ENCODE data around the gene SLC16A6. TPM values are rescaled to one million over a fixed set of nuclear protein-coding genes. Genes with fewer than 3 reads are reported as not detected.

SLC16A6 gene
- total and polyA plus RNA-seq, 2 of the 4 experiments (the other 2 are of a cell fraction) = 0.22 to 0.54 TPM

DNA sequence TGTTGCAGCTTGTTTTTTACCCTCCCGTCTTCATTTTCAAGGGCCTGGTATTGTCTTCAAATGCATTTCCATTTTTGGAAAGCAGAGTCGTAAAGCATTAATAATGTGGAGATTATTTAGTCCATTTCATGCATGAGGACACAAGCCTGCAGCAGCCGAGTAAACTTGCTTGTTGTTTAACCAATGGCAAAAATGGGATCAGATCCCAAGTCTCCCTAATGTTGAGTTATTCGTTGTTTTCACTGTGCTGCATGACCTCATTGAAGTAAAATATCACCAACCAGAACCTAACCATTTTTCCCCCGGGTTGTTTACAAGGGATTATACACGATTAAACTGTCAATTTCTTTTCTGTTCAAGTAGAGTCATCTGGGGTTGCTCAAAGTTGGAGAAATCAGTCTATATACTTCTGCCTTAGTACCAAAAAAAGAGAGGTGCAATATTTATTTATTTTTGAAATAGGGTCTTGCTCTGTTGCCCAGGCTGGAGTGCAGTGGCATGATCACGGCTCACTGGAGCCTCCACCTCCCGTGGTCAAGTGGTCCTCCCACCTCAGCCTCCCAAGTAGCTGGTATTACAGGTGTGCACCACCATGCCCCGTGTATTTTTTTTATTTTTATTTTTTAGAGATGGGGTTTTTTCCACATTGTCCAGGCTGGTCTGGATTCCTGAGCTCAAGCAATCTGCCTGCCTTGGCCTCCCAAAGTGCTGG is 30.7 kb downstream of the SLC16A6 start:
- BruUV-seq (replicated peaks) = no TSS peak
- peaks cover 6% of the 10 kb centered on the region for H3K36me3 ChIP-seq (ENCODE audit: control insufficient read depth, insufficient read depth, low read length)
- no peak overlapping the region for H3K23ac ChIP-seq (ENCODE audit: low read depth, low read length)
- no peak overlapping the region; the same call in 1 of the 2 replicates for H4K5ac ChIP-seq (ENCODE audit: low read depth, low read length)
- in situ Hi-C loops (cut with MboI; ENCODE audit: low sequenced_read_pairs) = loop anchor here (5.0 to 25.0 kb wide), 3 partner anchors 142 to 502 kb away; no protein-coding TSS in a partner anchor
- H3K18ac ChIP-seq (ENCODE audit: low read depth, low read length) = no peak overlapping the region
- H3K4me2 ChIP-seq (ENCODE audit: low read depth, low read length) = no peak overlapping the region
- ATAC-seq (ENCODE audit: low read depth) = no peak
- H3K56ac ChIP-seq (ENCODE audit: extremely low read depth, insufficient read depth, low read length) = no peak overlapping the region
- H4K91ac ChIP-seq (ENCODE audit: insufficient read depth, low read depth, low read length) = no peak overlapping the region
- H2AK9ac ChIP-seq (replicated peaks; ENCODE audit: low read depth, low read length, poor library complexity) = no peak overlapping the region
- H3K27me3 ChIP-seq (ENCODE audit: control insufficient read depth, insufficient read depth, low read length) = no peaks in the 10 kb centered on the region
- ChIA-PET CTCF (no interaction called here), POLR2A (ENCODE audit: unreplicated experiment) (no interaction called here)
- H3K27ac ChIP-seq (ENCODE audit: insufficient read depth, low read length) = no peak overlapping the region
- H3K9ac ChIP-seq (ENCODE audit: low read depth, low read length) = no peak overlapping the region
- H3K4ac ChIP-seq (ENCODE audit: low read depth, low read length) = no peak overlapping the region; the same call in 1 of the 2 replicates
- no peak overlapping the region for H3K14ac ChIP-seq (replicated peaks; ENCODE audit: low read depth, low read length)
- H2BK120ac ChIP-seq (ENCODE audit: low read depth, low read length) = no peak overlapping the region
- no peaks in the 10 kb centered on the region for H3K79me1 ChIP-seq (ENCODE audit: low read depth in 1 of 2, low read length in 2 of 2)
- no peak for DNase-seq
- H2BK15ac ChIP-seq (ENCODE audit: low read depth, low read length) = no peak overlapping the region
- no peak overlapping the region for H2BK5ac ChIP-seq (ENCODE audit: low read depth, low read length, poor library complexity, severe bottlenecking)
- H3K4me1 ChIP-seq (ENCODE audit: control insufficient read depth, insufficient read depth, low read length) = peaks cover 2% of the 10 kb centered on the region; the same call in 1 of the 2 replicates
- peak overlapping the region in 1 of 2 experiments; percentile 25; a peak in 1 of 4 replicates for H4K8ac ChIP-seq (ENCODE audit: low read depth in 2 of 2, low read length in 2 of 2)
- H4K20me1 ChIP-seq (ENCODE audit: insufficient read depth, low read length) = no peaks in the 10 kb centered on the region
- no peak overlapping the region for H2AFZ ChIP-seq (replicated peaks; ENCODE audit: low read length, poor library complexity)
- no peaks in the 10 kb centered on the region for H3K9me3 ChIP-seq (ENCODE audit: control insufficient read depth, insufficient read depth, low read length)
- no peak overlapping the region for H2AK5ac ChIP-seq (ENCODE audit: low read depth, low read length)
- H3K4me3 ChIP-seq (ENCODE audit: insufficient read depth, low read depth, low read length) = no peak overlapping the region
- peaks cover 2% of the 10 kb centered on the region; the same call in 1 of the 2 replicates for H3K9me1 ChIP-seq (ENCODE audit: insufficient read depth, low read length)
- dilution Hi-C loops (cut with HindIII; ENCODE audit: low sequenced_read_pairs, unreplicated experiment) = no loop called here
- intact Hi-C loops (cut with micrococcal nuclease) = loop anchor here (10.0 kb wide), 1 partner anchor 505 kb away; no protein-coding TSS in a partner anchor
- WGBS, 2 experiments (ENCODE audit: extremely low coverage in 2 of 2, insufficient read length in 1 of 2) = 100% methylated on average over 2 of the region's 9 CpGs; no CpG with 5 or more reads in 1 of the 2 experiments
- no peak overlapping the region for H2BK20ac ChIP-seq (ENCODE audit: low read depth, low read length)
- no peak for TF ChIP-seq NFE2L2 (IDR thresholded peaks at IDR 0.05; ENCODE audit: low read depth, low read length)
- TF ChIP-seq RAD21 (IDR thresholded peaks at IDR 0.05; ENCODE audit: low read length) = no peak
- TF ChIP-seq, protein P1, sequence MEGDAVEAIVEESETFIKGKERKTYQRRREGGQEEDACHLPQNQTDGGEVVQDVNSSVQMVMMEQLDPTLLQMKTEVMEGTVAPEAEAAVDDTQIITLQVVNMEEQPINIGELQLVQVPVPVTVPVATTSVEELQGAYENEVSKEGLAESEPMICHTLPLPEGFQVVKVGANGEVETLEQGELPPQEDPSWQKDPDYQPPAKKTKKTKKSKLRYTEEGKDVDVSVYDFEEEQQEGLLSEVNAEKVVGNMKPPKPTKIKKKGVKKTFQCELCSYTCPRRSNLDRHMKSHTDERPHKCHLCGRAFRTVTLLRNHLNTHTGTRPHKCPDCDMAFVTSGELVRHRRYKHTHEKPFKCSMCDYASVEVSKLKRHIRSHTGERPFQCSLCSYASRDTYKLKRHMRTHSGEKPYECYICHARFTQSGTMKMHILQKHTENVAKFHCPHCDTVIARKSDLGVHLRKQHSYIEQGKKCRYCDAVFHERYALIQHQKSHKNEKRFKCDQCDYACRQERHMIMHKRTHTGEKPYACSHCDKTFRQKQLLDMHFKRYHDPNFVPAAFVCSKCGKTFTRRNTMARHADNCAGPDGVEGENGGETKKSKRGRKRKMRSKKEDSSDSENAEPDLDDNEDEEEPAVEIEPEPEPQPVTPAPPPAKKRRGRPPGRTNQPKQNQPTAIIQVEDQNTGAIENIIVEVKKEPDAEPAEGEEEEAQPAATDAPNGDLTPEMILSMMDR (conservative IDR thresholded peaks at IDR 0.05; ENCODE audit: low read depth, low read length) = no peak
- no peak for TF ChIP-seq CHD1 (IDR thresholded peaks at IDR 0.05; ENCODE audit: low read depth, low read length)
- no peak for TF ChIP-seq RCOR1 (IDR thresholded peaks at IDR 0.05; ENCODE audit: insufficient replicate concordance, low read length)
- TF ChIP-seq, protein P2, sequence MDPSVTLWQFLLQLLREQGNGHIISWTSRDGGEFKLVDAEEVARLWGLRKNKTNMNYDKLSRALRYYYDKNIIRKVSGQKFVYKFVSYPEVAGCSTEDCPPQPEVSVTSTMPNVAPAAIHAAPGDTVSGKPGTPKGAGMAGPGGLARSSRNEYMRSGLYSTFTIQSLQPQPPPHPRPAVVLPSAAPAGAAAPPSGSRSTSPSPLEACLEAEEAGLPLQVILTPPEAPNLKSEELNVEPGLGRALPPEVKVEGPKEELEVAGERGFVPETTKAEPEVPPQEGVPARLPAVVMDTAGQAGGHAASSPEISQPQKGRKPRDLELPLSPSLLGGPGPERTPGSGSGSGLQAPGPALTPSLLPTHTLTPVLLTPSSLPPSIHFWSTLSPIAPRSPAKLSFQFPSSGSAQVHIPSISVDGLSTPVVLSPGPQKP (IDR thresholded peaks at IDR 0.05; ENCODE audit: borderline replicate concordance, low read depth, low read length) = no peak
- TF ChIP-seq MAZ (IDR thresholded peaks at IDR 0.05; ENCODE audit: borderline replicate concordance, low read depth, low read length) = no peak
- TF ChIP-seq BHLHE40 (IDR thresholded peaks at IDR 0.05; ENCODE audit: low read depth, low read length) = no peak
- TF ChIP-seq, protein P3, sequence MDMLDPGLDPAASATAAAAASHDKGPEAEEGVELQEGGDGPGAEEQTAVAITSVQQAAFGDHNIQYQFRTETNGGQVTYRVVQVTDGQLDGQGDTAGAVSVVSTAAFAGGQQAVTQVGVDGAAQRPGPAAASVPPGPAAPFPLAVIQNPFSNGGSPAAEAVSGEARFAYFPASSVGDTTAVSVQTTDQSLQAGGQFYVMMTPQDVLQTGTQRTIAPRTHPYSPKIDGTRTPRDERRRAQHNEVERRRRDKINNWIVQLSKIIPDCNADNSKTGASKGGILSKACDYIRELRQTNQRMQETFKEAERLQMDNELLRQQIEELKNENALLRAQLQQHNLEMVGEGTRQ (IDR thresholded peaks at IDR 0.05; ENCODE audit: low read depth, low read length) = no peak
- TF ChIP-seq RFX5 (IDR thresholded peaks at IDR 0.05; ENCODE audit: low read depth, low read length) = no peak
- no peak for TF ChIP-seq POLR2A (IDR thresholded peaks at IDR 0.05; ENCODE audit: low read depth, low read length)
- no peak for TF ChIP-seq MXI1 (IDR thresholded peaks at IDR 0.05; ENCODE audit: borderline replicate concordance, low read depth, low read length)
- no peak for TF ChIP-seq FOS (IDR thresholded peaks at IDR 0.05; ENCODE audit: low read depth, low read length)
- no peak for TF ChIP-seq CEBPB (IDR thresholded peaks at IDR 0.05; ENCODE audit: low read depth, low read length)
- no peak for TF ChIP-seq MAFK (IDR thresholded peaks at IDR 0.05; ENCODE audit: low read depth, low read length)
